Loucy (cell line): ENCODE results near the gene TAS1R3.

Source experiments
- H2AFZ ChIP-seq: fragments of 200-600 bp; sonication (generic); 2 replicates; pipeline ENCODE4 v1.6.0; 2016; ENCODE audit warnings: antibody characterized with exemption, mild to moderate bottlenecking, low read length, moderate library complexity
- H3F3A ChIP-seq: fragments of 200-600 bp; 2 replicates; pipeline ENCODE4 v1.6.0; 2016; ENCODE audit warnings: antibody characterized with exemption, low read depth, mild to moderate bottlenecking
- H3K27me3 ChIP-seq: fragments of 200-600 bp; sonication (generic); 2 replicates; pipeline ENCODE4 v1.6.1; 2014; ENCODE audit warnings: low read length, mild to moderate bottlenecking; ENCODE audit not compliant: insufficient read depth, poor library complexity, severe bottlenecking
- H3K36me3 ChIP-seq: fragments of 200-600 bp; sonication (generic); 2 replicates; pipeline ENCODE4 v1.6.1; 2016; ENCODE audit warnings: low read length; ENCODE audit not compliant: insufficient read depth
- H3K4me1 ChIP-seq: fragments of 200-600 bp; sonication (generic); 2 replicates; pipeline ENCODE4 v1.5.1; 2014; ENCODE audit warnings: low read length, mild to moderate bottlenecking; ENCODE audit not compliant: insufficient read depth, poor library complexity, severe bottlenecking
- H3K4me2 ChIP-seq: fragments of 200-600 bp; sonication (generic); 2 replicates; pipeline ENCODE4 v1.6.0; 2014; ENCODE audit warnings: antibody characterized with exemption, low read length, low read depth, mild to moderate bottlenecking; ENCODE audit not compliant: poor library complexity, severe bottlenecking
- H3K4me3 ChIP-seq: fragments of 200-600 bp; sonication (generic); 2 replicates; pipeline ENCODE4 v1.5.1; 2014; ENCODE audit warnings: low read length, mild to moderate bottlenecking, mixed read lengths; ENCODE audit not compliant: poor library complexity, severe bottlenecking
- H3K79me2 ChIP-seq: fragments of 200-600 bp; sonication (generic); 2 replicates; pipeline ENCODE4 v1.6.1; 2014; ENCODE audit warnings: low read length; ENCODE audit not compliant: insufficient read depth
- H3K9ac ChIP-seq: fragments of 200-600 bp; sonication (generic); 2 replicates; pipeline ENCODE4 v1.6.0; 2014; ENCODE audit warnings: mild to moderate bottlenecking, low read depth, low read length, moderate library complexity; ENCODE audit not compliant: poor library complexity, severe bottlenecking
- H3K9me2 ChIP-seq: fragments of 200-600 bp; sonication (generic); replicated peaks from 2 replicates; pipeline ENCODE4 v1.6.1; 2016; ENCODE audit warnings: low read depth, low read length, mixed read lengths
- H3K9me3 ChIP-seq: fragments of 200-600 bp; sonication (generic); 2 replicates; pipeline ENCODE4 v1.6.1; 2014; ENCODE audit warnings: mild to moderate bottlenecking, antibody characterized with exemption, low read length, low read depth; ENCODE audit not compliant: insufficient read depth
- H4K20me1 ChIP-seq: fragments of 200-600 bp; sonication (generic); 2 replicates; pipeline ENCODE4 v1.6.0; 2014; ENCODE audit warnings: antibody characterized with exemption, low read length, mild to moderate bottlenecking; ENCODE audit not compliant: insufficient read depth, poor library complexity, severe bottlenecking
- CTCF ChIP-seq: fragments of 200-600 bp; sonication (generic); conservative IDR thresholded peaks from 2 replicates; pipeline ENCODE4 v1.5.1; 2014; ENCODE audit warnings: mild to moderate bottlenecking, antibody characterized with exemption, low read length
- EZH2phosphoT487 ChIP-seq: fragments of 200-600 bp; IDR thresholded peaks from 2 replicates; pipeline ENCODE4 v1.6.1; 2018; ENCODE audit warnings: antibody characterized with exemption, mild to moderate bottlenecking, moderate library complexity, borderline replicate concordance

The TAS1R3 gene

GRCh38 chr1:1303736-1304135, 27.3 kb upstream of the TAS1R3 start:
- no peaks in the 10 kb centered on the region; the same call in 1 of the 2 replicates for H3F3A ChIP-seq
- H3K9me3 ChIP-seq = no peaks in the 10 kb centered on the region
- H3K79me2 ChIP-seq = peaks cover 20% of the 10 kb centered on the region
- H3K9me2 ChIP-seq = no peaks in the 10 kb centered on the region
- H3K27me3 ChIP-seq = no peaks in the 10 kb centered on the region
- H3K4me2 ChIP-seq = no peak overlapping the region
- H3K9ac ChIP-seq = no peak overlapping the region
- H2AFZ ChIP-seq = no peak overlapping the region
- no peaks in the 10 kb centered on the region for H3K36me3 ChIP-seq
- peaks cover 18% of the 10 kb centered on the region for H3K4me1 ChIP-seq
- H4K20me1 ChIP-seq = peaks cover 24% of the 10 kb centered on the region
- no peak overlapping the region for H3K4me3 ChIP-seq
- TF ChIP-seq EZH2phosphoT487 (no peak), CTCF (no peak)

GRCh38 chr1:1304331-1305299, 26.5 kb upstream of the TAS1R3 start:
- peaks cover 33% of the 10 kb centered on the region for H4K20me1 ChIP-seq
- H3K4me2 ChIP-seq = peak overlapping the region; percentile 85
- H3K9me2 ChIP-seq = no peaks in the 10 kb centered on the region
- peak overlapping the region; percentile 93 for H3K4me3 ChIP-seq
- peak overlapping the region; percentile 83 for H3K9ac ChIP-seq
- H3K9me3 ChIP-seq = no peaks in the 10 kb centered on the region
- H3K27me3 ChIP-seq = no peaks in the 10 kb centered on the region
- TF ChIP-seq EZH2phosphoT487 (no peak), CTCF (no peak)
- H2AFZ ChIP-seq = no peak overlapping the region
- no peaks in the 10 kb centered on the region for H3K36me3 ChIP-seq
- H3F3A ChIP-seq = no peaks in the 10 kb centered on the region; the same call in 1 of the 2 replicates
- peaks cover 29% of the 10 kb centered on the region for H3K79me2 ChIP-seq
- H3K4me1 ChIP-seq = peaks cover 25% of the 10 kb centered on the region

GRCh38 chr1:1305300-1306069, 25.6 kb upstream of the TAS1R3 start:
- Histone ChIP-seq H3K36me3 (no peaks in the 10 kb centered on the region), H3K79me2 (peaks cover 37% of the 10 kb centered on the region), H3F3A (no peaks in the 10 kb centered on the region; the same call in 1 of the 2 replicates), H3K27me3 (no peaks in the 10 kb centered on the region), H3K4me2 (peak overlapping the region; percentile 85), H4K20me1 (peaks cover 37% of the 10 kb centered on the region), H3K9me2 (no peaks in the 10 kb centered on the region), H3K4me1 (peaks cover 30% of the 10 kb centered on the region), H3K9ac (peak overlapping the region; percentile 83), H3K4me3 (peak overlapping the region; percentile 93), H3K9me3 (no peaks in the 10 kb centered on the region), H2AFZ (no peak overlapping the region)
- TF ChIP-seq CTCF = no peak
- TF ChIP-seq EZH2phosphoT487 = no peak
